Myocyte (in vitro differentiated cells): Measurements from ENCODE around the gene UMOD. TPM values are rescaled to one million over a fixed set of nuclear protein-coding genes. Genes with fewer than 3 reads are reported as not detected.

ENCODE experiments used
- DNase-seq: peaks from one replicate; pipeline ENCODE4 v3.0.0-alpha.2; 2012; ENCODE audit warnings: low read depth
- total RNA-seq: library from RNA; depleted of rRNA; stranded (reverse); fragments of >200 nt; gene quantifications from 2 replicates; pipeline ENCODE4 v1.2.3, GENCODE V29; 2014

Gene UMOD
- total RNA-seq, 1 donor from 2014 or later, result not detected

GRCh38 chr16:20364051-20364450 is 11.5 kb upstream of the UMOD start:
- DNase-seq, result peak; percentile 5

GRCh38 chr16:20363191-20363590 is 10.7 kb upstream of the UMOD start:
- no peak for DNase-seq

GRCh38 chr16:20359997-20360396 is 7.5 kb upstream of the UMOD start:
- DNase-seq, result no peak

- DNase-seq, result no peak
Observed at GRCh38 chr16:20355114-20355782, 2.7 kb upstream of the UMOD start.

- DNase-seq, result no peak
Observed at GRCh38 chr16:20353379-20353778, 864 bp upstream of the UMOD start.

- DNase-seq, result no peak
Observed at GRCh38 chr16:20349615-20350014, 2.9 kb downstream of the UMOD start.

- DNase-seq, result no peak
Observed at GRCh38 chr16:20348365-20349185, 3.9 kb downstream of the UMOD start.

GRCh38 chr16:20347666-20348364 is 4.7 kb downstream of the UMOD start:
- DNase-seq, result no peak

- DNase-seq, result no peak
Observed at GRCh38 chr16:20344611-20345010, 7.9 kb downstream of the UMOD start.

- no peak for DNase-seq
Observed at GRCh38 chr16:20339744-20340143, 12.8 kb downstream of the UMOD start.

GRCh38 chr16:20336955-20337354 is 15.6 kb downstream of the UMOD start:
- no peak for DNase-seq

GRCh38 chr16:20334396-20334795 is 18.1 kb downstream of the UMOD start:
- no peak for DNase-seq

- no peak for DNase-seq
Observed at GRCh38 chr16:20333120-20333519, 19.4 kb downstream of the UMOD start.

GRCh38 chr16:20332411-20332810 is 20.1 kb downstream of the UMOD start:
- DNase-seq, result no peak

GRCh38 chr16:20331635-20332034 is 20.9 kb downstream of the UMOD start:
- DNase-seq, result no peak

GRCh38 chr16:20329392-20330138 is 22.9 kb downstream of the UMOD start:
- no peak for DNase-seq

GRCh38 chr16:20327444-20328041 is 25.0 kb downstream of the UMOD start, which contains the start of gene GP2:
Gene GP2 (minus strand): TSS chr16:20327513. CDS start chr16:20326431, 1,082 bp downstream.
- no peak for DNase-seq

- DNase-seq, result no peak
Observed at GRCh38 chr16:20326321-20326720, 26.2 kb downstream of the UMOD start.

GRCh38 chr16:20325005-20325404 is 27.5 kb downstream of the UMOD start:
- no peak for DNase-seq

- no peak for DNase-seq
Observed at GRCh38 chr16:20323591-20324117, 28.9 kb downstream of the UMOD start.

- DNase-seq, result no peak
Observed at GRCh38 chr16:20322696-20323095, 29.8 kb downstream of the UMOD start.
